DMS 273 treated with DMSO at 0.1 percent for 48 hours (cell line): ENCODE results near the gene BAIAP2L2.
"Not testable (repeated sequence)": the region's sequence is repeated elsewhere in the genome, so short reads cannot be mapped to it uniquely, and the experiment has no call there.

Source experiments
- DNase-seq: peaks from one replicate; lab custom pipeline; 2025; lab: John Stamatoyannopoulos, UW

BAIAP2L2 gene

GRCh38 chr22:38110008-38110862, at the start of gene BAIAP2L2:
Gene BAIAP2L2 (minus strand): TSS chr22:38110684. CDS start chr22:38110525, 159 bp downstream.
- DNase-seq, result no peak

GRCh38 chr22:38155703-38156102, 45.2 kb upstream of the BAIAP2L2 start:
- DNase-seq, result no peak

- not testable (repeated sequence) for DNase-seq
These were observed 44.1 kb upstream of the BAIAP2L2 start for GRCh38 chr22:38154563-38154915.

- peak; percentile 80 for DNase-seq
These were observed 43.5 kb upstream of the BAIAP2L2 start for GRCh38 chr22:38153821-38154562.

- no peak for DNase-seq
These were observed 40.6 kb upstream of the BAIAP2L2 start for GRCh38 chr22:38151126-38151500.

- DNase-seq, result no peak
These were observed 37.8 kb upstream of the BAIAP2L2 start for GRCh38 chr22:38148245-38148644.

GRCh38 chr22:38146166-38146565, 35.7 kb upstream of the BAIAP2L2 start:
- not testable (repeated sequence) for DNase-seq

GRCh38 chr22:38144025-38144405, 33.5 kb upstream of the BAIAP2L2 start:
- no peak for DNase-seq

GRCh38 chr22:38142606-38143005, 32.1 kb upstream of the BAIAP2L2 start:
- no peak for DNase-seq

- no peak for DNase-seq
These were observed 30.9 kb upstream of the BAIAP2L2 start for GRCh38 chr22:38141217-38141973.

- no peak for DNase-seq
These were observed 29.4 kb upstream of the BAIAP2L2 start for GRCh38 chr22:38139901-38140300.

GRCh38 chr22:38138961-38139360, 28.5 kb upstream of the BAIAP2L2 start:
- DNase-seq, result no peak

- DNase-seq, result no peak
These were observed 27.6 kb upstream of the BAIAP2L2 start for GRCh38 chr22:38137876-38138687.

GRCh38 chr22:38136607-38137006, 26.1 kb upstream of the BAIAP2L2 start:
- no peak for DNase-seq

GRCh38 chr22:38135133-38135706, 24.7 kb upstream of the BAIAP2L2 start:
- DNase-seq, result no peak

GRCh38 chr22:38133331-38133730, 22.8 kb upstream of the BAIAP2L2 start:
- DNase-seq, result no peak

GRCh38 chr22:38132794-38133193, 22.3 kb upstream of the BAIAP2L2 start:
- DNase-seq, result no peak

GRCh38 chr22:38132136-38132535, 21.7 kb upstream of the BAIAP2L2 start:
- DNase-seq, result no peak

GRCh38 chr22:38131399-38131798, 20.9 kb upstream of the BAIAP2L2 start:
- no peak for DNase-seq

GRCh38 chr22:38129856-38130255, 19.4 kb upstream of the BAIAP2L2 start:
- no peak for DNase-seq

- no peak for DNase-seq
These were observed 18.5 kb upstream of the BAIAP2L2 start for GRCh38 chr22:38129021-38129420.
